GM18511 (cell line): ENCODE data around the gene SPOUT1.

Experiments
- ATAC-seq: cut with Tn5 transposase; IDR thresholded peaks from one replicate; pipeline ENCODE4 v1.9.1; 2021; ENCODE audit warnings: mild to moderate bottlenecking, moderate library complexity; ENCODE audit not compliant: unreplicated experiment

Gene SPOUT1

GRCh38 chr9:128773049-128773448 is 56.5 kb downstream of the SPOUT1 start:
- ATAC-seq = no peak

- peak; percentile 90 for ATAC-seq
These were observed 57.7 kb downstream of the SPOUT1 start, which contains the start of gene ZER1 for GRCh38 chr9:128771745-128772519. Gene ZER1, minus strand, starts transcription at chr9:128771927. Its CDS starts 16,362 bp downstream, at chr9:128755565.

GRCh38 chr9:128771094-128771721 is 58.4 kb downstream of the SPOUT1 start:
- ATAC-seq = peak; percentile 10

- ATAC-seq = no peak
These were observed 59.1 kb downstream of the SPOUT1 start for GRCh38 chr9:128770286-128771030.
